ENCODE measurements around the gene REELD1. TPM values are rescaled to one million over a fixed set of nuclear protein-coding genes. Genes with fewer than 3 reads are reported as not detected.

REELD1 gene
- polyA plus RNA-seq, 1 donor from 2014 or later, result not detected

DNA sequence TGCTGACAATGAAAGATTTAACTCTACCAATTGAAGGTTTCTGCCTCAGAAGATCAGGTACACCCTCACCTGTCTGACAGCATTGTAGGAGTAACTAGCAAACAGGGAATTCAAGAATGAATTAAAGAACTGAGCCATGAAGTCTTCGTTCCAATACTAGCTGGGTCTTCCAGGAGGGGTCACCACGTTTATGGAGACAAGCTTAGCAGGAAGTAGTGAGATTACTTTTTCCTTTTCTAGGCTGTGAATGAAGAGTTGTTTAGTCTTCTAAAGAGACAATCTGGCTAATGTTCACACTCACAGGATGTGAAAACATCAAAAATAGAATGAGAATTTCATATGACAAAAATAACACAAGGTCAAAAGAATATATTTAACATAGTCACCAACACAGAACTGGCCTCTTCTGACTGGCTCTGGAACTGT is 54.9 kb downstream of the REELD1 start:
- Mint-ChIP-seq H3K4me3 (peak overlapping the region in 1 of 4 donors; percentile 28), H3K27ac (peak overlapping the region in 1 of 3 donors; percentile 84), H3K27me3 (no peaks in the 10 kb centered on the region), H3K36me3 (peaks cover 10% of the 10 kb centered on the region), H3K9me3 (no peaks in the 10 kb centered on the region), H3K4me1 (no peaks in the 10 kb centered on the region)

DNA sequence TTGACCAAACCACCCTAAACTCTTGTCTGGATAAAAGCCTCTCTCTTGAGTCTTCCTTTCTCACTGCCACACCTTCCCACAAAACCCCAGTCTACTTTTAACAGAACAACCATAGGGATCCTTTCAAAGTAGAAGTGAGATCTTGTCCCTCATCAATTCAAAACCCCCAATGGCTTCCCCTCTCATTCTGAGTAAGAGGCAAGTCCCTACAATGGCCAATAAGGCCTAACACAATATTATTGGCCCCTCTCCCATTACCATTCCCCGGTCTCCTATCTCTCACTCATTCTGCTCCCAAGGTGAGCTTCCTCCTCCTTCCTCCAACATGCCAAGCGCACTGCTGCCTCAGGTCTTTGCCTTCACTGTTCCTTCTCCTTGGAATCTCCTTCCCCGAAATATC is 57.1 kb downstream of the REELD1 start:
- Mint-ChIP-seq H3K9me3 (no peaks in the 10 kb centered on the region), H3K36me3 (peaks cover 10% of the 10 kb centered on the region), H3K4me3 (no peak overlapping the region), H3K4me1 (no peaks in the 10 kb centered on the region), H3K27me3 (no peaks in the 10 kb centered on the region), H3K27ac (no peak overlapping the region)

DNA sequence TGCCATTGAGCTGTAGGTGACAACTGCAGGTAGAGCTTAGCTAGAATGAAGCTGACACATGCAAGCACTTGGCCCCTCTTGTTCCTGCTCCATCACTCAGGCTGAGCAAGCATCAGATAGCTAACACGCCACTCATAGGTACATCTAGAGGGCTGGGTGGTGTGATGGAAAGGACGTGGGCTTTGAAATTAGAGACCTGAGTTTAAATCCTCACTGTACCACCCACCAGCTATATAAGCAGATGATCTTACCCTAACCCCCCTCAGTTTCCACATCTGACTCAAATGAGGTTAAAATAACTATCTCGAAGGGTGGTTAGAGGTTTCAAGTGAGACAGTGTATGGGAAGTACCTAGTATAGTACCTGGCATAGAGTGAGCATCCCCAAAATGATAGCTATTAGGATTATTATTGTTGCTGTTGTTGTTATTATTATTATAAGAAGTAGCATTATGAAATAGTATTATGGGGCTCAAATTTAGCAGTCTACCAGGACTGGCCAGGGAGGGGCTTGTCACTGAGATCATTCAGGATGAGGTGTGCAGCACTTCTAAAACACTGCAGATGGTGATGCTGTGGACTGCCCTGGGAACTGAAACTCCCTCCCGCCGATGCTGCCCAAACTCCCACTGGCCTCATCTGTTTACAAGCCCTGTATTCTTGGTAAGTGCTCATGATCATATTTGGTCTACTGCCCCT is 59.0 kb downstream of the REELD1 start:
- H3K36me3 Mint-ChIP-seq, result peaks cover 7% of the 10 kb centered on the region
- no peaks in the 10 kb centered on the region for H3K4me1 Mint-ChIP-seq
- H3K9me3 Mint-ChIP-seq, result no peaks in the 10 kb centered on the region
- H3K27me3 Mint-ChIP-seq, result no peaks in the 10 kb centered on the region
- H3K27ac Mint-ChIP-seq, result no peak overlapping the region
- no peak overlapping the region for H3K4me3 Mint-ChIP-seq

DNA sequence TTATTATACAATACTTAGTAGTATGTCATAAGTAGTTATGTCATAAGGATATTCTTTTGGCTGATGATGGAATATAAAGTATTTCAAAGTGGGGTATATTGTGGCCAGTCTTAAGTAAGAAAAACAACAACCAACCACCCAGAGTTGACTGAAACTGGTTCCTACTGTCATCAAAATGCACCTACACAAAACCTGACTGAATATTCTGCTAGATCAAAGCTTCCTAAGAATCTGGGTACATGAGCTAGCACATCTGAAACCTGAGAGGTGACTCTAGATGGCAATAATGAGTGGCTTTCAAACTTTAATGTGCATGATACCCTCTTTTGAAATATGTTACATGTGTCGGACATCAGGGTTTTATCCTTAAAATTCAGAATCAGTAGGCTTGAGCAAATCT is 60.4 kb downstream of the REELD1 start:
- H3K27me3 Mint-ChIP-seq, result no peaks in the 10 kb centered on the region
- H3K27ac Mint-ChIP-seq, result no peak overlapping the region
- H3K4me3 Mint-ChIP-seq, result no peak overlapping the region
- H3K36me3 Mint-ChIP-seq, result peaks cover 4% of the 10 kb centered on the region
- H3K9me3 Mint-ChIP-seq, result no peaks in the 10 kb centered on the region
- H3K4me1 Mint-ChIP-seq, result no peaks in the 10 kb centered on the region

DNA sequence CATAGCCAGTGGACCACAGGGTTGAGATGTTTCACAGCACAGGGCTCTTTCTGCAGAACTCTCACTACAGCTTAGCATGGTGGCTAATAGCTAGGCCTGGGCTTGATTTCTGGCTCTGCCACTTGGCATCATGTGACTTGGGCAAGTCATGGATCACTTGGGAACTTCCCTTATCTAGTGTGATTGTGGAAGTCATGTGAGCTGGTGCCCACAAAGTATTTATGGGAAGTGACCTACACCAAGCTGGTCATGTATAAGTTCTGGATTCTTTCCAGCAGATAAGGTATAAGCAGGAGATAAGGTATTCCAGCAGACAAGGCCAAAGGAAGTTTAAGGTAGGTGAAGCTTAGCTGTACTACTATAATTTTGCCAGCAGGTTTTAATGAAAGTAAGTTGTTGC is 61.0 kb downstream of the REELD1 start:
- H3K27ac Mint-ChIP-seq, result no peak overlapping the region
- no peak overlapping the region for H3K4me3 Mint-ChIP-seq
- H3K4me1 Mint-ChIP-seq, result no peaks in the 10 kb centered on the region
- H3K36me3 Mint-ChIP-seq, result peaks cover 4% of the 10 kb centered on the region
- no peaks in the 10 kb centered on the region for H3K9me3 Mint-ChIP-seq
- H3K27me3 Mint-ChIP-seq, result no peaks in the 10 kb centered on the region

DNA sequence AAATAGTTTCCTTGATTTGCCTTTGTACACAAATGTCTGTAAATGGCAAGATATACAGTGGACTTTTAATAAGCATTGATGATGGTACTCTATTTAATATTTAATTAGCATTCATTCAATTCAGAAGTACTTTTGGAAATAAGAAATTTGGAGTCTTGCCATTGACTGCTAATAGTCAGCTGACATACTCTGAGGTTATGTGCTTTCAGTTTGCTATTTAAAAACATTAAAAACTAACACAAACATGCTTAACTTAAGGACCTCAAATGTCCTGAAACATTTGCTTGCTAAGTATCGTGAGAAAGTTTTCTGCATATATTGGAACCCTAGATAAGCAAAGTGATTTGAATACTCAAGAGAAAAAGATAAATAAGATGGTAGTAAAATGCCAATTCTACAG is 64.6 kb downstream of the REELD1 start:
- Mint-ChIP-seq H3K27me3 (no peaks in the 10 kb centered on the region), H3K36me3 (peaks cover 4% of the 10 kb centered on the region), H3K4me3 (no peak overlapping the region)

More for the DNA sequence above, 64.6 kb downstream of the REELD1 start:
- Mint-ChIP-seq H3K9me3 (no peaks in the 10 kb centered on the region), H3K4me1 (no peaks in the 10 kb centered on the region), H3K27ac (no peak overlapping the region)

Other genes with a start within 250 kb of the REELD1 start
- gene LSM6, start 38.8 kb upstream of the REELD1 start, polyA plus RNA-seq, result 70.9 TPM